SK-N-SH (cell line): ENCODE measurements around the gene AAMP.

ENCODE experiments used
- EP300 ChIP-seq, 2 experiments: IDR thresholded peaks; 2 replicates each; pipeline versions ENCODE4 v1.4.0 to v1.6.1; 2012; ENCODE audit warnings: borderline replicate concordance in 1 of 2, low read depth in 1 of 2, low read length in 1 of 2
- FOXJ3 ChIP-seq: sonication (generic); formaldehyde crosslinking; IDR thresholded peaks from 2 replicates; pipeline ENCODE4 v1.5.1; 2020; ENCODE audit warnings: mild to moderate bottlenecking, missing genetic modification reagents
- POLR2AphosphoS5 ChIP-seq: IDR thresholded peaks from 2 replicates; pipeline ENCODE4 v1.6.1; 2012; ENCODE audit warnings: low read depth, low read length
- SIN3A ChIP-seq: IDR thresholded peaks from 2 replicates; pipeline ENCODE4 v1.6.1; 2012; ENCODE audit warnings: low read depth, mild to moderate bottlenecking, low read length, moderate library complexity, borderline replicate concordance
- SMC3 ChIP-seq: IDR thresholded peaks from 2 replicates; pipeline ENCODE4 v1.6.1; 2012; ENCODE audit warnings: low read depth, low read length, improper control_type of control experiment
- TF ChIP-seq, protein P1 (sequence below): fragments of 200-600 bp; sonication (generic); IDR thresholded peaks from 2 replicates; pipeline ENCODE4 v1.6.1; 2017; ENCODE audit warnings: antibody characterized with exemption, mild to moderate bottlenecking, moderate library complexity

- TF ChIP-seq, protein P1, sequence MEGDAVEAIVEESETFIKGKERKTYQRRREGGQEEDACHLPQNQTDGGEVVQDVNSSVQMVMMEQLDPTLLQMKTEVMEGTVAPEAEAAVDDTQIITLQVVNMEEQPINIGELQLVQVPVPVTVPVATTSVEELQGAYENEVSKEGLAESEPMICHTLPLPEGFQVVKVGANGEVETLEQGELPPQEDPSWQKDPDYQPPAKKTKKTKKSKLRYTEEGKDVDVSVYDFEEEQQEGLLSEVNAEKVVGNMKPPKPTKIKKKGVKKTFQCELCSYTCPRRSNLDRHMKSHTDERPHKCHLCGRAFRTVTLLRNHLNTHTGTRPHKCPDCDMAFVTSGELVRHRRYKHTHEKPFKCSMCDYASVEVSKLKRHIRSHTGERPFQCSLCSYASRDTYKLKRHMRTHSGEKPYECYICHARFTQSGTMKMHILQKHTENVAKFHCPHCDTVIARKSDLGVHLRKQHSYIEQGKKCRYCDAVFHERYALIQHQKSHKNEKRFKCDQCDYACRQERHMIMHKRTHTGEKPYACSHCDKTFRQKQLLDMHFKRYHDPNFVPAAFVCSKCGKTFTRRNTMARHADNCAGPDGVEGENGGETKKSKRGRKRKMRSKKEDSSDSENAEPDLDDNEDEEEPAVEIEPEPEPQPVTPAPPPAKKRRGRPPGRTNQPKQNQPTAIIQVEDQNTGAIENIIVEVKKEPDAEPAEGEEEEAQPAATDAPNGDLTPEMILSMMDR = no peak
- no peak for TF ChIP-seq SMC3
- no peak for TF ChIP-seq FOXJ3
- no peak for TF ChIP-seq POLR2AphosphoS5
- TF ChIP-seq EP300 (IDR thresholded peaks at IDR 0.05; ENCODE audit: borderline replicate concordance in 1 of 2, low read depth in 1 of 2, low read length in 1 of 2) = no peak
- no peak for TF ChIP-seq SIN3A
Observed at GRCh38 chr2:218229851-218230250, 40.1 kb downstream of the AAMP start.
